ENCODE data around the gene ZMIZ1. TPM values are rescaled to one million over a fixed set of nuclear protein-coding genes. Genes with fewer than 3 reads are reported as not detected.

ZMIZ1 gene
- total RNA-seq, 1 donor from 2014 or later, result 85.2 TPM

- no peaks in the 10 kb centered on the region for H3K4me1 Mint-ChIP-seq (ENCODE audit: low read depth)
- no peak for DNase-seq (ENCODE audit: low spot score, unreplicated experiment)
- no peak for TF ChIP-seq CTCF (IDR thresholded peaks at IDR 0.05; ENCODE audit: unreplicated experiment)
- no peaks in the 10 kb centered on the region for H3K9me3 Mint-ChIP-seq (ENCODE audit: low read depth)
- no peaks in the 10 kb centered on the region for H3K27me3 Mint-ChIP-seq
- H3K36me3 Mint-ChIP-seq (ENCODE audit: insufficient read depth), result peaks cover 14% of the 10 kb centered on the region
- H3K4me3 Mint-ChIP-seq (ENCODE audit: low read depth), result no peak overlapping the region
- H3K27ac Mint-ChIP-seq, result no peak overlapping the region
Measured at GRCh38 chr10:79285315-79286197, 216.8 kb downstream of the ZMIZ1 start.

- no peak overlapping the region for H3K27ac Mint-ChIP-seq
- H3K9me3 Mint-ChIP-seq (ENCODE audit: low read depth), result no peaks in the 10 kb centered on the region
- H3K4me1 Mint-ChIP-seq (ENCODE audit: low read depth), result no peaks in the 10 kb centered on the region
Measured at GRCh38 chr10:79286318-79286951, 217.7 kb downstream of the ZMIZ1 start.

GRCh38 chr10:79287973-79288723, 219.4 kb downstream of the ZMIZ1 start:
- H3K36me3 Mint-ChIP-seq (ENCODE audit: insufficient read depth), result peaks cover 14% of the 10 kb centered on the region
- H3K9me3 Mint-ChIP-seq (ENCODE audit: low read depth), result no peaks in the 10 kb centered on the region

More at GRCh38 chr10:79286318-79286951, 217.7 kb downstream of the ZMIZ1 start:
- no peak for DNase-seq (ENCODE audit: low spot score, unreplicated experiment)
- H3K36me3 Mint-ChIP-seq (ENCODE audit: insufficient read depth), result peaks cover 13% of the 10 kb centered on the region
- no peaks in the 10 kb centered on the region for H3K27me3 Mint-ChIP-seq
- H3K4me3 Mint-ChIP-seq (ENCODE audit: low read depth), result no peak overlapping the region
- no peak for TF ChIP-seq CTCF (IDR thresholded peaks at IDR 0.05; ENCODE audit: unreplicated experiment)

GRCh38 chr10:79289801-79290200, 221.0 kb downstream of the ZMIZ1 start:
- no peak for DNase-seq (ENCODE audit: low spot score, unreplicated experiment)
- H3K4me3 Mint-ChIP-seq (ENCODE audit: low read depth), result no peak overlapping the region
- H3K27ac Mint-ChIP-seq, result peak overlapping the region; percentile 79
- no peaks in the 10 kb centered on the region for H3K9me3 Mint-ChIP-seq (ENCODE audit: low read depth)
- no peaks in the 10 kb centered on the region for H3K27me3 Mint-ChIP-seq
- H3K36me3 Mint-ChIP-seq (ENCODE audit: insufficient read depth), result peaks cover 13% of the 10 kb centered on the region
- no peak for TF ChIP-seq CTCF (IDR thresholded peaks at IDR 0.05; ENCODE audit: unreplicated experiment)
- no peaks in the 10 kb centered on the region for H3K4me1 Mint-ChIP-seq (ENCODE audit: low read depth)

More at GRCh38 chr10:79287973-79288723, 219.4 kb downstream of the ZMIZ1 start:
- H3K4me1 Mint-ChIP-seq (ENCODE audit: low read depth), result no peaks in the 10 kb centered on the region
- no peak for TF ChIP-seq CTCF (IDR thresholded peaks at IDR 0.05; ENCODE audit: unreplicated experiment)
- no peak for DNase-seq (ENCODE audit: low spot score, unreplicated experiment)
- H3K27me3 Mint-ChIP-seq, result no peaks in the 10 kb centered on the region
- no peak overlapping the region for H3K27ac Mint-ChIP-seq
- no peak overlapping the region for H3K4me3 Mint-ChIP-seq (ENCODE audit: low read depth)
